SK-N-MC (cell line): Measurements from ENCODE around the gene MPHOSPH8.

Experiments used
- EZH2 ChIP-seq: fragments of 200-600 bp; sonication (generic); IDR thresholded peaks from one replicate; pipeline ENCODE4 v1.6.1; 2017; ENCODE audit warnings: antibody characterized with exemption
- FOXP2 ChIP-seq: optimal IDR thresholded peaks from 2 replicates; pipeline ENCODE3; 2011; ENCODE audit warnings: mild to moderate bottlenecking, moderate library complexity; ENCODE audit not compliant: insufficient read depth; ENCODE audit errors: extremely low read length, control extremely low read depth
- POLR2AphosphoS5 ChIP-seq: IDR thresholded peaks from 2 replicates; pipeline ENCODE4 v1.6.1; 2012; ENCODE audit warnings: mild to moderate bottlenecking, low read depth, low read length, borderline replicate concordance

DNA sequence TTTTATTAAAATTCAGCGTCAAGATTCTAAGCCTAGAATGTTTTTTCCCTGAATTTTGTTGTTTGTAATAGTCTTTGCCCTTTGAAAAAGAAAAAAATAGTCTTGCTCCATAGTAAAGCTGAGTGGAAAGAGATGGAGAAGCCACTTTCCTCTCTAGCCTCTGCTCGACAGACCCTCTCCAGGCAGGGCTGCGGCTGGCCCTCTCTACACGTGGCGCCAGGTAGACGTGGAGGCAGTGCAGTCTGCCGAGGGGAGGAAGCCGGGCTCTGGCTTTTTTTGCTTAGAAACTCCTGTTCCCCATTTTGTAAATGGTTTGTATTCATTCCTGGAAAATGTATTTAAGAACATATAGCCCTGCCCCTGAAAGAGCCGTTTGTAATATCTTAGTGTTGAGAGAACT lies 35.3 kb downstream of the MPHOSPH8 start:
- no peak for TF ChIP-seq POLR2AphosphoS5
- TF ChIP-seq EZH2, result no peak
- no peak for TF ChIP-seq FOXP2
